Esophagus squamous epithelium (tissue), 5 donors: ENCODE measurements around the gene TMEM185B. TPM values are rescaled to one million over a fixed set of nuclear protein-coding genes. Genes with fewer than 3 reads are reported as not detected.

ENCODE experiments used
- DNase-seq: peaks from one replicate; lab custom pipeline; 2025; lab: John Stamatoyannopoulos, UW
- H3K27ac ChIP-seq, 4 donors: fragments of 200-600 bp; sonication (generic); one replicate each; pipeline ENCODE4 v1.5.1; 2016 to 2019; ENCODE audit warnings: mild to moderate bottlenecking in 1 of 4
- H3K27me3 ChIP-seq, 4 donors: fragments of 200-600 bp; sonication (generic); 1 replicate in 3 of 4; 2 replicates in 1 of 4; pipeline versions ENCODE4 v1.5.1 to v1.6.0; 2017 to 2021; ENCODE audit warnings: antibody characterized with exemption in 1 of 4
- H3K36me3 ChIP-seq, 3 donors: fragments of 200-600 bp; sonication (generic); one replicate each; pipeline ENCODE4 v1.5.1; 2016 to 2019
- H3K4me1 ChIP-seq, 3 donors: fragments of 200-600 bp; sonication (generic); one replicate each; pipeline ENCODE4 v1.5.1; 2017 to 2019
- H3K4me3 ChIP-seq, 4 donors: fragments of 200-600 bp; sonication (generic); 1 replicate in 3 of 4; 2 replicates in 1 of 4; pipeline ENCODE4 v1.5.1; 2016 to 2019; ENCODE audit warnings: mild to moderate bottlenecking in 2 of 4, moderate library complexity in 1 of 4
- H3K9me3 ChIP-seq, 3 donors: fragments of 200-600 bp; sonication (generic); one replicate each; pipeline ENCODE4 v1.5.1; 2016 to 2019
- POLR2A ChIP-seq, 4 donors: fragments of 450-650 bp; IDR thresholded peaks; one replicate each; pipeline ENCODE4 v1.6.1; 2017; ENCODE audit warnings: antibody characterized with exemption in 4 of 4, mild to moderate bottlenecking in 4 of 4, moderate library complexity in 3 of 4
- WGBS, 2 donors: methylation state at CpG; one replicate each; pipeline ENCODE4 v1.1.5; 2018; 5-methylcytosine and 5-hydroxymethylcytosine counted together
- intact Hi-C: fragments of 100-400 bp; cut with DNase I; formaldehyde crosslinking; loops from one replicate; pipeline ENCODE4 v1.15.0; 2022
- total RNA-seq, 4 donors: library from RNA; depleted of rRNA; stranded (reverse); fragments of >200 nt; gene quantifications; one replicate each; pipeline ENCODE4 v1.1.0, GENCODE V29; 2016
- TF ChIP-seq, protein P1 (sequence below), 6 experiments: fragments of 450-650 bp in 4 of 6; fragments of 200-600 bp in 2 of 6; sonication (generic) in 2 of 6; IDR thresholded peaks; one replicate each; pipeline ENCODE4 v1.5.1; 2016 to 2019; ENCODE audit warnings: antibody characterized with exemption in 6 of 6, mild to moderate bottlenecking in 4 of 6, moderate library complexity in 4 of 6
- donor health status: DM: yes; HTN: yes; CAD: no.

Gene TMEM185B
- total RNA-seq, 4 donors from 2014 or later: 20.9 to 24.8 (median 23.3) TPM

DNA sequence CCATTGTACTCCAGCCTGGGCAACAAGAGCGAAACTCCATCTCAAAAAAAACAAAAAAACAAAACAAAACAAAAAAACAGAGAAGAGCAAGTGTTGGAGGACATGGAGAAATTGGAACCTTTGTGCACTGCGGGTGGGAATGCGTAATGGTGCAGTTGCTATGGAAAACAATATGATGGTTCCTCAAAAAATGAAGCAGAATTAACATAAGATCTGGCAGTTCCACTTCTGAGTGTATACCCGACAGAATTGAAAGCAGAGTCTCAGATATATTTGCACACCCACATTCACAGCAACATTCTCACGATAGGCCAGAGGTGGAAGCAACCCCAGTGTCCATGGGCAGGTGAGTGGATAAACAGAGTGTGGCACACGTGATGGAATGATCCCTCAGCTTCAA is 18.5 kb upstream of the TMEM185B start:
- H3K27ac ChIP-seq: no peak overlapping the region
- H3K9me3 ChIP-seq: no peaks in the 10 kb centered on the region
- H3K4me3 ChIP-seq: no peak overlapping the region
- WGBS, 2 donors: 76 to 87% methylated on average over 6 of the region's 6 CpGs
- intact Hi-C loops: no loop called here
- no peak for DNase-seq
- H3K27me3 ChIP-seq: no peaks in the 10 kb centered on the region
- peaks cover 19 to 69% (median 53%) of the 10 kb centered on the region in 3 donors for H3K4me1 ChIP-seq
- H3K36me3 ChIP-seq: no peaks in the 10 kb centered on the region
- TF ChIP-seq, protein P1, sequence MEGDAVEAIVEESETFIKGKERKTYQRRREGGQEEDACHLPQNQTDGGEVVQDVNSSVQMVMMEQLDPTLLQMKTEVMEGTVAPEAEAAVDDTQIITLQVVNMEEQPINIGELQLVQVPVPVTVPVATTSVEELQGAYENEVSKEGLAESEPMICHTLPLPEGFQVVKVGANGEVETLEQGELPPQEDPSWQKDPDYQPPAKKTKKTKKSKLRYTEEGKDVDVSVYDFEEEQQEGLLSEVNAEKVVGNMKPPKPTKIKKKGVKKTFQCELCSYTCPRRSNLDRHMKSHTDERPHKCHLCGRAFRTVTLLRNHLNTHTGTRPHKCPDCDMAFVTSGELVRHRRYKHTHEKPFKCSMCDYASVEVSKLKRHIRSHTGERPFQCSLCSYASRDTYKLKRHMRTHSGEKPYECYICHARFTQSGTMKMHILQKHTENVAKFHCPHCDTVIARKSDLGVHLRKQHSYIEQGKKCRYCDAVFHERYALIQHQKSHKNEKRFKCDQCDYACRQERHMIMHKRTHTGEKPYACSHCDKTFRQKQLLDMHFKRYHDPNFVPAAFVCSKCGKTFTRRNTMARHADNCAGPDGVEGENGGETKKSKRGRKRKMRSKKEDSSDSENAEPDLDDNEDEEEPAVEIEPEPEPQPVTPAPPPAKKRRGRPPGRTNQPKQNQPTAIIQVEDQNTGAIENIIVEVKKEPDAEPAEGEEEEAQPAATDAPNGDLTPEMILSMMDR (IDR thresholded peaks at IDR 0.05): no peak
- no peak for TF ChIP-seq POLR2A (IDR thresholded peaks at IDR 0.05)

DNA sequence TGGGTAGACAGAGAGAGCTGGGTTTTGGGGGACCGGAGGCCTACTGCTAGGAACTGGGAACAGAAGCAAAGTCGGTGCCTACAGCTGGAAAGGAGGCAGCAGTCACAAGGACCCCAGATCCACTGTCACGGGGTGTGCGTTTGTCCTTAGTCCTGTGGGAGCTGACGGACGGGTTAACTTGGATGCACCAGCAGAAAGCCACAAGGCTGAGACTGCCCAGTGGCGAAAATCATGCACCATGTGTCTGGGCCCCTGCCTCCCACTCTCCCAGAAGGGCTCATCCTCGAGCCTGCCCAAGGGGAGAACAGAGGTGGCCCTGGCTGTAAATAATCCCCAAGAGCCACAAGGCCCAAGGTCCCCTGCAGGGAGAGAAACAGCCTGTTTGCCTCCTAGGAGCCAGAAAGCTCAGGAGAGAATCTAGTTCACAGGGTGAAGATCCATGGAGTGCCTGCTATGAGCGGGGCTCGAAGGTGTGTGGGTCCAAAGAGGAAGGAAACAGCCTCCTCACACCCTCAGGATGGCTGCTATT is 17.8 kb upstream of the TMEM185B start:
- DNase-seq: no peak
- TF ChIP-seq, protein P1 (IDR thresholded peaks at IDR 0.05): no peak
- no peak for TF ChIP-seq POLR2A (IDR thresholded peaks at IDR 0.05)

DNA sequence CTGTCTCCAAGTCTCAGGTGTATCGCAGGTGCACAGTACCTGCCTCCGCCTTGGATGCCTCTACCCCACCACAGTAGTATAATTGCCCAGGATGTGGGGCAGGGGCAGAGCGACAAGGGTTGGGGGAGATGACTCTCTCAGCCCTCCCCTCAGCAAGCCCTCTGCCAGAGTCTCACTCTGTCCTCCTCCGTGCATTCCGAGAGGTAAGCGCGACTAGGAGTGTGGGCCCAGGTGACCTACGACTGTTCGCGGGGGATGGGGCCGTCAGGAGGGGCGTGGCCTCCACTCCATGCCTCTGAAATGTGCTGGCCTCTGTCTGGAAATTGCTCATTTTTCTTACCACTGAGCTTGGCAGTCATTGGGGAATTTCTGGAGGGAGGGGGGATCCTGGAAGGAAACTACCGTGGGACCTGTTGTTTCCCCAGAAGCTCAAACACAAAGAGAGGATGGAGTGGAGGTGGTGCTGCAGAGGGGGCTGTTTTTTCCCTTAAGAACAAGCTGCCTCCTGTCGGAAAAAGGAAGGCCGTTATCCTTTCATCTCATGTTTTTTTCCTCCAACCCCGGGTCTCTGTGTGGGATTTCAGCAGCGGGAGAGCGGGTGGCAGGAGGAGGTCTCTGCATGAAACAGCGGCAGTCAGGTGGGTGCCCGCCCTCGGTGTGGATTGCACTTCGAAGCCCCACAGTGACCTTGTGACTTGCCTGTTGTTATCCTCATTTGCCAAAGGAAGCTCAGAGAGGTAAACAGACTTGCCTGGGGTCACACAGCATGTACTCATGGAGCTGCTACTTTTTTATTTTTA is 16.5 kb upstream of the TMEM185B start:
- no peaks in the 10 kb centered on the region for H3K9me3 ChIP-seq
- intact Hi-C loops: no loop called here
- H3K36me3 ChIP-seq: no peaks in the 10 kb centered on the region
- H3K4me3 ChIP-seq: peak overlapping the region in 1 of 4 donors; percentile 0
- DNase-seq: no peak
- TF ChIP-seq POLR2A (IDR thresholded peaks at IDR 0.05): no peak
- TF ChIP-seq, protein P1 (IDR thresholded peaks at IDR 0.05): no peak
- H3K27me3 ChIP-seq: no peaks in the 10 kb centered on the region
- H3K27ac ChIP-seq: peak overlapping the region; percentile 63 to 80 (median 76)
- 31 to 46% methylated on average over 14 to 16 of the region's 22 CpGs for WGBS, 2 donors
- H3K4me1 ChIP-seq: peaks cover 5 to 49% (median 34%) of the 10 kb centered on the region in 3 donors

More for the DNA sequence above, 17.8 kb upstream of the TMEM185B start:
- Histone ChIP-seq H3K36me3 (no peaks in the 10 kb centered on the region), H3K27ac (peak overlapping the region in 1 of 4 donors; percentile 2), H3K4me1 (peaks cover 16 to 62% (median 46%) of the 10 kb centered on the region in 3 donors), H3K27me3 (no peaks in the 10 kb centered on the region), H3K9me3 (no peaks in the 10 kb centered on the region), H3K4me3 (no peak overlapping the region)
- 68 to 98% methylated on average over 2 to 6 of the region's 10 CpGs for WGBS, 2 donors
- intact Hi-C loops: no loop called here

DNA sequence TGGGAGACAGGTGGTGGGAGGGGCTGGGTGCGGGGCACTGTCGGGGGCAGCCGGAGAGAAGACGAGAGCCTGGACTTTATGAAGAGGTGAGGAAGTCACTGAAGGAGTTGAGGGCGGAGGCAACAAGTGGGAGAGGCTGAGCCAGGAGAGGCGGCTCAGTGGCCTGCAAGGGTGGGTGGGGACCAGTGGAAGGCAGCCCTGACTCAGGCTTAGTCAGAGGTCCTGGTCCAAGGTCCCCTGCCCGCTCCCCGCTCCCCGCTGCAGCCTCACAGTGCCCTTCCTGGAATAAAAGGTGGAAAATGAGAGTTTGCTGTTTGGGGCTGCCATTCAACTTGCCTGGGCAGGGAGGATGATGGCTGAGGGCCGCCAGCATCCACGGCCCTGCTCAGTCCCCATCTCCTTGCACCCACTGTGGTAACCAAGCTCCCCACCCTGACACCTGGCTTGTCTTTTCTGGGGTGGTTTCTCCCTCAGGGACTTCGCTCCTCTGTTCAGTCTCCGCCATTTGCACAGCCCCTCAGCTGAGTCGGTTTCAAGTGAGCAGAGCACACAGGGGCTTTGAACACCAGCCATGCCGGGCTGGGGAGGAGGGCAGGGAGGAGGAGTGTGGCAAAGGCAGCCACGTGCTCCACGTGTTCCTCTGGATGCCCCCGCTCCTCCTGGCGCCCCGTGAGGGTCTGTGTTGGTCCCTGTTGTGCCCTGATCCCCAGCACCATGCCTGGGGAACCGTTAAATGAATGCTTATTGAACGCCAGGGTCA is 15.7 kb upstream of the TMEM185B start:
- peak overlapping the region; percentile 63 to 80 (median 76) for H3K27ac ChIP-seq
- no peak for TF ChIP-seq POLR2A (IDR thresholded peaks at IDR 0.05)
- TF ChIP-seq, protein P1 (IDR thresholded peaks at IDR 0.05): no peak
- 53 to 56% methylated on average over 18 to 20 of the region's 22 CpGs for WGBS, 2 donors
- intact Hi-C loops: no loop called here
- no peaks in the 10 kb centered on the region for H3K9me3 ChIP-seq
- H3K36me3 ChIP-seq: no peaks in the 10 kb centered on the region
- peak overlapping the region in 1 of 4 donors; percentile 18 for H3K4me3 ChIP-seq
- DNase-seq: no peak
- H3K27me3 ChIP-seq: no peaks in the 10 kb centered on the region
- H3K4me1 ChIP-seq: peaks cover 5 to 45% (median 34%) of the 10 kb centered on the region in 3 donors
